HepG2 (cell line): Measurements from ENCODE around the gene SLC22A23. TPM values are rescaled to one million over a fixed set of nuclear protein-coding genes. Genes with fewer than 3 reads are reported as not detected.

ENCODE experiments used
- BCL6 ChIP-seq: IDR thresholded peaks from 2 replicates; pipeline ENCODE4 v1.6.1; 2016; ENCODE audit warnings: missing genetic modification reagents, missing compliant biosample characterization
- ELF4 ChIP-seq: sonication (generic); formaldehyde crosslinking; IDR thresholded peaks from 2 replicates; pipeline ENCODE4 v1.5.0; 2020; ENCODE audit warnings: missing genetic modification reagents, mild to moderate bottlenecking, moderate library complexity, borderline replicate concordance
- FOXJ3 ChIP-seq: sonication (generic); formaldehyde crosslinking; IDR thresholded peaks from 2 replicates; pipeline ENCODE4 v1.4.0; 2020; ENCODE audit warnings: missing genetic modification reagents, mild to moderate bottlenecking, borderline replicate concordance
- MXD4 ChIP-seq: IDR thresholded peaks from 2 replicates; pipeline ENCODE4 v1.6.1; 2016; ENCODE audit warnings: mild to moderate bottlenecking, missing biosample characterization, missing genetic modification reagents
- MZF1 ChIP-seq: sonication (generic); formaldehyde crosslinking; IDR thresholded peaks from 2 replicates; pipeline ENCODE4 v1.8.1; 2023; ENCODE audit warnings: mild to moderate bottlenecking, missing genetic modification reagents, borderline replicate concordance
- SATB2 ChIP-seq: sonication (generic); formaldehyde crosslinking; IDR thresholded peaks from 2 replicates; pipeline ENCODE4 v1.5.0; 2020; ENCODE audit warnings: missing genetic modification reagents
- TARDBP ChIP-seq: sonication (generic); formaldehyde crosslinking; IDR thresholded peaks from 2 replicates; pipeline ENCODE4 v1.8.0; 2022; ENCODE audit warnings: mild to moderate bottlenecking, missing genetic modification reagents
- ZMYM2 ChIP-seq: sonication (generic); formaldehyde crosslinking; IDR thresholded peaks from 2 replicates; pipeline ENCODE4 v1.8.0; 2022; ENCODE audit warnings: mild to moderate bottlenecking, missing genetic modification reagents
- ZNF3 ChIP-seq: IDR thresholded peaks from 2 replicates; pipeline ENCODE4 v1.7.0; 2017; ENCODE audit warnings: inconsistent platforms
- ZNF644 ChIP-seq: IDR thresholded peaks from 2 replicates; pipeline ENCODE4 v1.6.1; 2016; ENCODE audit warnings: low read depth
- ZNF713 ChIP-seq: sonication (generic); formaldehyde crosslinking; IDR thresholded peaks from 2 replicates; pipeline ENCODE4 v1.4.0; 2020; ENCODE audit warnings: mild to moderate bottlenecking, missing genetic modification reagents
- polyA plus RNA-seq, 8 experiments: library from polyadenylated mRNA; depleted of rRNA in 3 of 8; stranded (reverse) in 7 of 8; unstranded in 1 of 8; fragments of >200 nt; fragmentation: Illumina TruSeq in 4 of 8; extraction: Trizol in 4 of 8; gene quantifications; 2 replicates each; pipeline versions ENCODE4 v1.2.1 to v1.2.3, GENCODE V29; 2011 to 2016; ENCODE audit warnings: low read depth in 4 of 8, missing spikeins in 1 of 8, mixed read lengths in 1 of 8; ENCODE audit not compliant: insufficient read depth in 1 of 8
- total RNA-seq, 5 experiments: library from RNA; depleted of rRNA; stranded (reverse); fragments of >200 nt; fragmentation: Illumina TruSeq; extraction: Trizol; gene quantifications; 2 replicates each; pipeline ENCODE4 v1.2.3, GENCODE V29; 2016; ENCODE audit warnings: low read depth in 1 of 5
- TF ChIP-seq, protein P1 (sequence below): sonication (generic); formaldehyde crosslinking; IDR thresholded peaks from 2 replicates; pipeline ENCODE4 v1.5.1; 2020; ENCODE audit warnings: mild to moderate bottlenecking, missing genetic modification reagents, borderline replicate concordance
- TF ChIP-seq, protein P2 (sequence below): sonication (generic); formaldehyde crosslinking; IDR thresholded peaks from 2 replicates; pipeline ENCODE4 v1.4.0; 2020; ENCODE audit warnings: missing genetic modification reagents
- TF ChIP-seq, protein P3 (sequence below): sonication (generic); formaldehyde crosslinking; IDR thresholded peaks from 2 replicates; pipeline ENCODE4 v1.5.0; 2020; ENCODE audit warnings: missing genetic modification reagents
- TF ChIP-seq, protein P4 (sequence below): sonication (generic); formaldehyde crosslinking; IDR thresholded peaks from 2 replicates; pipeline ENCODE4 v1.4.0; 2020; ENCODE audit warnings: missing genetic modification reagents

Gene SLC22A23
- total and polyA plus RNA-seq, 2 of the 13 experiments (the other 11 are each of a cell fraction or from before 2014, with no cell fraction given) = 11.8 to 17.5 TPM

DNA sequence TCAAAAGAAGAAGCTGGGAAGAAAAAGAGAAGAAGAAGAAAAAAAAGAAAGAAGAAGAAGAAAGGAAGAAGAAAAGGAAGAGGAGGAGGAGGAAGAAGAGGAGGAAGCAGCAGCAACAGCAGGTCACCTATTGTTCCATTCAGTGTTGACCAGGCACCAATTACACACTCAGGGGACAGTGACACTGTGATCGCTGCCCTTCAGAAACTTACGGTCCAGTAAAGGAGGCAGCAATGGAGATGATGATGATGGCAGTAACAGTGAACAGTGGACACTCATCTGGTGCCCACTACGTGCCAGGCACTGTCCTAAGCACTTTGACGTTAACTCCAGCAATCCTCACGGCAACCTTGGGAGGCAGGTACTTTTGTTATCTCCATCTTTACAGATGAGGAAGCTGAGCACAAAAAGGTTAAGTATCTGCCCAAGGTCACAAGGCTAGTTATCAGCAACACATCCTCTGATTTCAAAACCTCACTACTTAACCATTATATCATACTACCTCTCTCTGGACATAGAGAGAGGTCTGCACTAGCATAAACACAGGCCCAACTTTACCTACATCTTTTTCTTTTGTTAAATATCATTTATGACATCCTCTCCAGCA is 83.2 kb downstream of the SLC22A23 start (continued):
- TF ChIP-seq, protein P1, sequence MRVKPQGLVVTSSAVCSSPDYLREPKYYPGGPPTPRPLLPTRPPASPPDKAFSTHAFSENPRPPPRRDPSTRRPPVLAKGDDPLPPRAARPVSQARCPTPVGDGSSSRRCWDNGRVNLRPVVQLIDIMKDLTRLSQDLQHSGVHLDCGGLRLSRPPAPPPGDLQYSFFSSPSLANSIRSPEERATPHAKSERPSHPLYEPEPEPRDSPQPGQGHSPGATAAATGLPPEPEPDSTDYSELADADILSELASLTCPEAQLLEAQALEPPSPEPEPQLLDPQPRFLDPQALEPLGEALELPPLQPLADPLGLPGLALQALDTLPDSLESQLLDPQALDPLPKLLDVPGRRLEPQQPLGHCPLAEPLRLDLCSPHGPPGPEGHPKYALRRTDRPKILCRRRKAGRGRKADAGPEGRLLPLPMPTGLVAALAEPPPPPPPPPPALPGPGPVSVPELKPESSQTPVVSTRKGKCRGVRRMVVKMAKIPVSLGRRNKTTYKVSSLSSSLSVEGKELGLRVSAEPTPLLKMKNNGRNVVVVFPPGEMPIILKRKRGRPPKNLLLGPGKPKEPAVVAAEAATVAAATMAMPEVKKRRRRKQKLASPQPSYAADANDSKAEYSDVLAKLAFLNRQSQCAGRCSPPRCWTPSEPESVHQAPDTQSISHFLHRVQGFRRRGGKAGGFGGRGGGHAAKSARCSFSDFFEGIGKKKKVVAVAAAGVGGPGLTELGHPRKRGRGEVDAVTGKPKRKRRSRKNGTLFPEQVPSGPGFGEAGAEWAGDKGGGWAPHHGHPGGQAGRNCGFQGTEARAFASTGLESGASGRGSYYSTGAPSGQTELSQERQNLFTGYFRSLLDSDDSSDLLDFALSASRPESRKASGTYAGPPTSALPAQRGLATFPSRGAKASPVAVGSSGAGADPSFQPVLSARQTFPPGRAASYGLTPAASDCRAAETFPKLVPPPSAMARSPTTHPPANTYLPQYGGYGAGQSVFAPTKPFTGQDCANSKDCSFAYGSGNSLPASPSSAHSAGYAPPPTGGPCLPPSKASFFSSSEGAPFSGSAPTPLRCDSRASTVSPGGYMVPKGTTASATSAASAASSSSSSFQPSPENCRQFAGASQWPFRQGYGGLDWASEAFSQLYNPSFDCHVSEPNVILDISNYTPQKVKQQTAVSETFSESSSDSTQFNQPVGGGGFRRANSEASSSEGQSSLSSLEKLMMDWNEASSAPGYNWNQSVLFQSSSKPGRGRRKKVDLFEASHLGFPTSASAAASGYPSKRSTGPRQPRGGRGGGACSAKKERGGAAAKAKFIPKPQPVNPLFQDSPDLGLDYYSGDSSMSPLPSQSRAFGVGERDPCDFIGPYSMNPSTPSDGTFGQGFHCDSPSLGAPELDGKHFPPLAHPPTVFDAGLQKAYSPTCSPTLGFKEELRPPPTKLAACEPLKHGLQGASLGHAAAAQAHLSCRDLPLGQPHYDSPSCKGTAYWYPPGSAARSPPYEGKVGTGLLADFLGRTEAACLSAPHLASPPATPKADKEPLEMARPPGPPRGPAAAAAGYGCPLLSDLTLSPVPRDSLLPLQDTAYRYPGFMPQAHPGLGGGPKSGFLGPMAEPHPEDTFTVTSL = no peak
- TF ChIP-seq BCL6 = 0 out of 2 replicates have a peak, but pooled peaks have one; percentile 22
- no peak for TF ChIP-seq TARDBP (CRISPR knock-in tag)
- TF ChIP-seq SATB2 (CRISPR knock-in tag) = no peak
- TF ChIP-seq ZNF713 (CRISPR knock-in tag) = no peak
- no peak for TF ChIP-seq ZMYM2 (CRISPR knock-in tag)
- TF ChIP-seq ZNF3 (CRISPR knock-in tag) = no peak
- no peak for TF ChIP-seq MXD4 (CRISPR knock-in tag)
- TF ChIP-seq, protein P2, sequence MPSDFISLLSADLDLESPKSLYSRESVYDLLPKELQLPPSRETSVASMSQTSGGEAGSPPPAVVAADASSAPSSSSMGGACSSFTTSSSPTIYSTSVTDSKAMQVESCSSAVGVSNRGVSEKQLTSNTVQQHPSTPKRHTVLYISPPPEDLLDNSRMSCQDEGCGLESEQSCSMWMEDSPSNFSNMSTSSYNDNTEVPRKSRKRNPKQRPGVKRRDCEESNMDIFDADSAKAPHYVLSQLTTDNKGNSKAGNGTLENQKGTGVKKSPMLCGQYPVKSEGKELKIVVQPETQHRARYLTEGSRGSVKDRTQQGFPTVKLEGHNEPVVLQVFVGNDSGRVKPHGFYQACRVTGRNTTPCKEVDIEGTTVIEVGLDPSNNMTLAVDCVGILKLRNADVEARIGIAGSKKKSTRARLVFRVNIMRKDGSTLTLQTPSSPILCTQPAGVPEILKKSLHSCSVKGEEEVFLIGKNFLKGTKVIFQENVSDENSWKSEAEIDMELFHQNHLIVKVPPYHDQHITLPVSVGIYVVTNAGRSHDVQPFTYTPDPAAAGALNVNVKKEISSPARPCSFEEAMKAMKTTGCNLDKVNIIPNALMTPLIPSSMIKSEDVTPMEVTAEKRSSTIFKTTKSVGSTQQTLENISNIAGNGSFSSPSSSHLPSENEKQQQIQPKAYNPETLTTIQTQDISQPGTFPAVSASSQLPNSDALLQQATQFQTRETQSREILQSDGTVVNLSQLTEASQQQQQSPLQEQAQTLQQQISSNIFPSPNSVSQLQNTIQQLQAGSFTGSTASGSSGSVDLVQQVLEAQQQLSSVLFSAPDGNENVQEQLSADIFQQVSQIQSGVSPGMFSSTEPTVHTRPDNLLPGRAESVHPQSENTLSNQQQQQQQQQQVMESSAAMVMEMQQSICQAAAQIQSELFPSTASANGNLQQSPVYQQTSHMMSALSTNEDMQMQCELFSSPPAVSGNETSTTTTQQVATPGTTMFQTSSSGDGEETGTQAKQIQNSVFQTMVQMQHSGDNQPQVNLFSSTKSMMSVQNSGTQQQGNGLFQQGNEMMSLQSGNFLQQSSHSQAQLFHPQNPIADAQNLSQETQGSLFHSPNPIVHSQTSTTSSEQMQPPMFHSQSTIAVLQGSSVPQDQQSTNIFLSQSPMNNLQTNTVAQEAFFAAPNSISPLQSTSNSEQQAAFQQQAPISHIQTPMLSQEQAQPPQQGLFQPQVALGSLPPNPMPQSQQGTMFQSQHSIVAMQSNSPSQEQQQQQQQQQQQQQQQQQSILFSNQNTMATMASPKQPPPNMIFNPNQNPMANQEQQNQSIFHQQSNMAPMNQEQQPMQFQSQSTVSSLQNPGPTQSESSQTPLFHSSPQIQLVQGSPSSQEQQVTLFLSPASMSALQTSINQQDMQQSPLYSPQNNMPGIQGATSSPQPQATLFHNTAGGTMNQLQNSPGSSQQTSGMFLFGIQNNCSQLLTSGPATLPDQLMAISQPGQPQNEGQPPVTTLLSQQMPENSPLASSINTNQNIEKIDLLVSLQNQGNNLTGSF (CRISPR knock-in tag) = no peak
- TF ChIP-seq FOXJ3 (CRISPR knock-in tag) = 0 out of 2 replicates have a peak, but pooled peaks have one; percentile 22
- TF ChIP-seq, protein P3, sequence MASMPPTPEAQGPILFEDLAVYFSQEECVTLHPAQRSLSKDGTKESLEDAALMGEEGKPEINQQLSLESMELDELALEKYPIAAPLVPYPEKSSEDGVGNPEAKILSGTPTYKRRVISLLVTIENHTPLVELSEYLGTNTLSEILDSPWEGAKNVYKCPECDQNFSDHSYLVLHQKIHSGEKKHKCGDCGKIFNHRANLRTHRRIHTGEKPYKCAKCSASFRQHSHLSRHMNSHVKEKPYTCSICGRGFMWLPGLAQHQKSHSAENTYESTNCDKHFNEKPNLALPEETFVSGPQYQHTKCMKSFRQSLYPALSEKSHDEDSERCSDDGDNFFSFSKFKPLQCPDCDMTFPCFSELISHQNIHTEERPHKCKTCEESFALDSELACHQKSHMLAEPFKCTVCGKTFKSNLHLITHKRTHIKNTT (CRISPR knock-in tag) = no peak
- no peak for TF ChIP-seq ELF4 (CRISPR knock-in tag)
- TF ChIP-seq, protein P4, sequence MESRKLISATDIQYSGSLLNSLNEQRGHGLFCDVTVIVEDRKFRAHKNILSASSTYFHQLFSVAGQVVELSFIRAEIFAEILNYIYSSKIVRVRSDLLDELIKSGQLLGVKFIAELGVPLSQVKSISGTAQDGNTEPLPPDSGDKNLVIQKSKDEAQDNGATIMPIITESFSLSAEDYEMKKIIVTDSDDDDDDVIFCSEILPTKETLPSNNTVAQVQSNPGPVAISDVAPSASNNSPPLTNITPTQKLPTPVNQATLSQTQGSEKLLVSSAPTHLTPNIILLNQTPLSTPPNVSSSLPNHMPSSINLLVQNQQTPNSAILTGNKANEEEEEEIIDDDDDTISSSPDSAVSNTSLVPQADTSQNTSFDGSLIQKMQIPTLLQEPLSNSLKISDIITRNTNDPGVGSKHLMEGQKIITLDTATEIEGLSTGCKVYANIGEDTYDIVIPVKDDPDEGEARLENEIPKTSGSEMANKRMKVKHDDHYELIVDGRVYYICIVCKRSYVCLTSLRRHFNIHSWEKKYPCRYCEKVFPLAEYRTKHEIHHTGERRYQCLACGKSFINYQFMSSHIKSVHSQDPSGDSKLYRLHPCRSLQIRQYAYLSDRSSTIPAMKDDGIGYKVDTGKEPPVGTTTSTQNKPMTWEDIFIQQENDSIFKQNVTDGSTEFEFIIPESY (CRISPR knock-in tag) = no peak
- no peak for TF ChIP-seq MZF1
- no peak for TF ChIP-seq ZNF644 (CRISPR knock-in tag)
